ENCODE results near the gene FNDC3B. TPM values are rescaled to one million over a fixed set of nuclear protein-coding genes. Genes with fewer than 3 reads are reported as not detected.

The FNDC3B gene
- total RNA-seq, 2 experiments from 2014 or later = 10.6 to 12.0 TPM

DNA sequence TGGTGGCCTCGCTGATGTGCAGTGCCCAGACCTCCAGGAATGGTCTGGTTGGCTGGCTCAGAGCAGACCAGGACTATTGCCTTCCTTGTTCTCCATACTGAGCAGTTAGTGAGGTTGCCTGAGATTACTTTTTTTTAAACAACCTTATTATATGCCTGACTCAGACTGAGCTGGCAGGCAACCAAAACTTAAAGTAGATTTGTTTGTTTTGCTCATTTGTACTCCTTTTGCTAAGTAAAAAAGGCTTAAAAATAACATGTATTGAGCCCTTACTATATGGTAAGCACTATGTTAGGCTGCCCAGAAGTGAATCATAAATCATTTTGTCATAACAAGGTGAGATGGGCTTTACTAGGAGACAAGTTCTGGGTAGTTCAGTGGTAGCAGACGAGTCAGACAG lies 316.5 kb downstream of the FNDC3B start:
- ChIA-PET CTCF (interaction anchor here (0.6 kb wide), 1 partner anchor 134 kb away, joined by 3 read pairs; no protein-coding TSS in a partner anchor), POLR2A (no interaction called here)
- intact Hi-C loops (cut with micrococcal nuclease) = no loop called here
- DNase-seq (no peak), ATAC-seq (no peak)
- Mint-ChIP-seq H3K4me1 (ENCODE audit: low read depth) (no peaks in the 10 kb centered on the region), H3K27me3 (no peaks in the 10 kb centered on the region), H3K36me3 (ENCODE audit: low read depth) (peaks cover 10% of the 10 kb centered on the region), H3K27ac (no peak overlapping the region), H3K9me3 (no peaks in the 10 kb centered on the region), H3K4me3 (no peak overlapping the region)
- no peak for TF ChIP-seq CTCF (IDR thresholded peaks at IDR 0.05)

DNA sequence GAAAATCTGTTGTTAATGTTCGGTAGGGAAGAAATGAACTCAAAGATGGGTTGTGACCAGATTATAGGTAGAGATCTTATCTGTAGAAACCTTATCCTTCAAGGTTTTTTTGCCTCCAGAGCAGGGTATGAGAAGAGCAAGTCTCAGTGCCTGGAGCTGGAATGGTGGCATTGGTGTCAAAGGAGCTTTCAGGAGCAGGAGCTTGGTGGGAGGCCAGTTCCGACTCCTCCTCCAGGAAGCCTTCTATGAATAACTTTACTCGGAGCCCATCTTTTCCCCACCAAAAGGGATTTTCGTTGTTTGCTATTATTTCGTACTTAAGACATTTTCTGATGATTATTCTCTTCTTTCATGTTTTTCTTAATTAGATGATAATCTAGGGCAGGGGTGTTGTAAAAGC lies 317.0 kb downstream of the FNDC3B start:
- CTCF ChIA-PET = interaction anchor here (0.6 to 1.8 kb wide), 4 partner anchors 12 to 133 kb away, joined by 3 to 6 read pairs (median 3); no protein-coding TSS in a partner anchor
- POLR2A ChIA-PET = no interaction called here
- TF ChIP-seq CTCF (IDR thresholded peaks at IDR 0.05) = no peak
- H3K27ac Mint-ChIP-seq = no peak overlapping the region
- H3K27me3 Mint-ChIP-seq = no peaks in the 10 kb centered on the region
- no peak overlapping the region for H3K4me3 Mint-ChIP-seq
- ATAC-seq (no peak), DNase-seq (no peak)
- no peaks in the 10 kb centered on the region for H3K9me3 Mint-ChIP-seq
- H3K4me1 Mint-ChIP-seq (ENCODE audit: low read depth) = no peaks in the 10 kb centered on the region
- intact Hi-C loops (cut with micrococcal nuclease) = no loop called here
- peaks cover 15% of the 10 kb centered on the region for H3K36me3 Mint-ChIP-seq (ENCODE audit: low read depth)

DNA sequence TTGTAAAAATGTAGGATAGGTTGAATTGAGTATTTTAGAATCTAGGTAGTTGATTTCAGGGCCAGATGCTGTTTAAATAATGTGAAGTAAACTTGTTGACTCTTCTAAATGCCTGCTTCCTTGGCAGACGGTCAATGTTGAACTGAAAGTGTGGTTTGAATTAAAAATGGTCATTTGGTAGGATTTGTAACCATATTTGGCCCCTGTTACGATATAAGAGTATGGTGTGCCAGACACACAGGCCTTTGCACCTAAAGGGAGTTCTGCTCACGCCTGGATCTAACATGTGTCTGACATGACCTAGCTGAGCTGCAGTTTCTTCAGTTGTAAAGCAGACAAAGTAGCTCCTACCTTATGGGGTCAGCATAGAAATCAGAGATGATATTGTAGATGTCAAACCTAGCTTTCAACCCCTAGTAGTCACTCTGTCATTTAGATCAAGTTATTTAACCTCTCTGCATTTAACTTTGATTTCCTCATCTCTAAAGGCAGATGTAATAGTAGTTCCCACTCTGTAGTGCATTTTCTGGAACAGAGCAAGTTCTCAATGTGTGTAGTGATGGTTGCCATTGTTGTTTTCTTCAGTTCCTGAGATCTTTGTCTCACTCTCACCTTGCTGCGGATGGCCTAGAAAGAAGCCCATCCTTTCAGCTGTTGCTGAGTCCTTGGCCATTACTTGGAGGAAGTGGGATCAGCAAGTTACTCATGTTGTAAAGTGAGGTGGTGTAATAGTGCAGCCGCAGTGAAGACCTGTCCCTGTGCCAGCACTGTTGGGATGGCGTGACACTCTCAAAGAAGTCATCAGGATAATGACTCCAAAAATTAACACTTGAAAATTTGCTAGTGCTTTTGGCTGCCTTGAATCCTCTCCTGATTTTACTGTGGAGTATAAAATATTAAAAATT lies 318.7 kb downstream of the FNDC3B start:
- CTCF ChIA-PET = interaction anchor here (1.5 to 1.8 kb wide), 2 partner anchors 14 to 16 kb away, joined by 3 to 6 read pairs; no protein-coding TSS in a partner anchor
- DNase-seq (no peak), ATAC-seq (no peak)
- no peak overlapping the region for H3K4me3 Mint-ChIP-seq
- H3K4me1 Mint-ChIP-seq (ENCODE audit: low read depth) = no peaks in the 10 kb centered on the region
- intact Hi-C loops (cut with micrococcal nuclease) = no loop called here
- H3K27ac Mint-ChIP-seq = no peak overlapping the region
- TF ChIP-seq CTCF (IDR thresholded peaks at IDR 0.05) = no peak
- H3K36me3 Mint-ChIP-seq (ENCODE audit: low read depth) = peaks cover 14% of the 10 kb centered on the region
- POLR2A ChIA-PET = no interaction called here
- H3K9me3 Mint-ChIP-seq = no peaks in the 10 kb centered on the region
- H3K27me3 Mint-ChIP-seq = no peaks in the 10 kb centered on the region

- H3K27ac Mint-ChIP-seq = no peak overlapping the region
- no peaks in the 10 kb centered on the region for H3K4me1 Mint-ChIP-seq (ENCODE audit: low read depth)
- no peak overlapping the region for H3K4me3 Mint-ChIP-seq
- intact Hi-C loops (cut with micrococcal nuclease) = no loop called here
- POLR2A ChIA-PET = no interaction called here
- H3K9me3 Mint-ChIP-seq = no peaks in the 10 kb centered on the region
- CTCF ChIA-PET = interaction anchor here (1.4 kb wide), 1 partner anchor 17 kb away, joined by 5 read pairs; no protein-coding TSS in a partner anchor
- no peak for ATAC-seq
- no peak for DNase-seq
- no peak for TF ChIP-seq CTCF (IDR thresholded peaks at IDR 0.05)
- peaks cover 11% of the 10 kb centered on the region for H3K36me3 Mint-ChIP-seq (ENCODE audit: low read depth)
- H3K27me3 Mint-ChIP-seq = no peaks in the 10 kb centered on the region
Observed at GRCh38 chr3:172359231-172359630, 319.9 kb downstream of the FNDC3B start.

DNA sequence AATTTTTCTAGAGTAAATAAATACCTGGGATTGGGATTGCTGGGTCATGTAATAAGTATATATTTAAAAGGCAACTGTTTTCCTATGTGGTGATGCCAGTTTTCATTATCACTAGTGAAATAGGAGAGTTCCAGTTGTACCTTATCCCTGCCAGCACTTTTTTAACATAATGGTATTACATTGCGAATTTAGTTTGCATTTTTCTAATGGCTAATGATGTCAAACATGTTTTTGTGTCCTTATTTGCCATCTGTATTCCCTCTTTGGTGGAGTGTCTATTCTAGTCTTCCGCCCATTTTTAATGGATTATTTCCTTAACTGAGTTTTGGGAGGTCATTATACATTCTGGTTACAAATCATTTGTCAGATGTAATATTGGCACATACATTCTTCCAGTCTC lies 320.6 kb downstream of the FNDC3B start:
- no peak overlapping the region for H3K4me3 Mint-ChIP-seq
- intact Hi-C loops (cut with micrococcal nuclease) = no loop called here
- CTCF ChIA-PET = interaction anchor here (1.4 kb wide), 1 partner anchor 18 kb away, joined by 5 read pairs; no protein-coding TSS in a partner anchor
- POLR2A ChIA-PET = no interaction called here
- DNase-seq (no peak), ATAC-seq (no peak)
- no peak for TF ChIP-seq CTCF (IDR thresholded peaks at IDR 0.05)
- peaks cover 11% of the 10 kb centered on the region for H3K36me3 Mint-ChIP-seq (ENCODE audit: low read depth)
- no peak overlapping the region for H3K27ac Mint-ChIP-seq
- no peaks in the 10 kb centered on the region for H3K9me3 Mint-ChIP-seq
- no peaks in the 10 kb centered on the region for H3K27me3 Mint-ChIP-seq
- no peaks in the 10 kb centered on the region for H3K4me1 Mint-ChIP-seq (ENCODE audit: low read depth)

All from activated CD8-positive, alpha-beta T cell treated with anti-CD3 and anti-CD28 coated beads for 36 hours (primary cell).